HG02981 (cell line): ENCODE data around the gene ELK3.

Experiments
- ATAC-seq: cut with Tn5 transposase; IDR thresholded peaks from one replicate; pipeline ENCODE4 v1.9.1; 2021; ENCODE audit warnings: mild to moderate bottlenecking, moderate library complexity; ENCODE audit not compliant: unreplicated experiment

The ELK3 gene

DNA sequence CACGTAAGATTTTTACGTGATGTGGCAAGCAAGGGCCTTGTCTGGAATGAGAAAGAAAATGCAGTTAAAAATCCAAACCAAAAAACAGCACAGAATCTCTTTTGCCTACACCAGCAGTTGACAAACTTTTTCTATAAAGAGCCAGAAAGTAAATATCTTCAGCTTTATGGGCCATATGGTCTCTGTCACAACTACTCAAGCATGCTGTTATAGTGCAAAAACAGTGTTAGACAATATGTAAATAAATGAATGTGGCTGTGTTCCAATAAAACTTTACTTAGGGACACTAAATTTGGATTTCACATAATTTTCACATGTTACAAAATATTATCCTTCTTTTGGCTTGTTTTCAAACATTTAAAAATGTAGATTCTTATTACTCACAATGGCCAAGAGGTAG, 6.2 kb upstream of the ELK3 start:
- no peak for ATAC-seq

DNA sequence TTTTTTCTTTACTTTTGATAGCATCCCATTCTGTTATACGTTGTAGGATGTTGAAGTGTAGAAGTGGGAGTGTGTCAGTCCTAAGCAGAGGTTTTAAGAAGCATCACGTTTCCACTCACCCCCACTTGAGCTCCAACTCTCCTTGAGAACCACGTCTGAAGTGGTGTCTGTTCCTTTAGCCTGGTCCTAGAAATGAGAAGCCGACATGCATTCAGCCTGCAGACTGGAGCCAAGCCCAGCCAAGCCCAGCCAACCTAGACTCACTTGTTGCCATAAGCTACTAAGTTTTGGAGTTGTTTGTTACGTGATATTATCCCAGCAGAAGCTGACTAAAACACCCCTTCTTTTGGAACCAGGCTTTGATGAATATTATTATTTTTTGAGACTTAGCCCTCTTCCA, 4.4 kb upstream of the ELK3 start:
- no peak for ATAC-seq

DNA sequence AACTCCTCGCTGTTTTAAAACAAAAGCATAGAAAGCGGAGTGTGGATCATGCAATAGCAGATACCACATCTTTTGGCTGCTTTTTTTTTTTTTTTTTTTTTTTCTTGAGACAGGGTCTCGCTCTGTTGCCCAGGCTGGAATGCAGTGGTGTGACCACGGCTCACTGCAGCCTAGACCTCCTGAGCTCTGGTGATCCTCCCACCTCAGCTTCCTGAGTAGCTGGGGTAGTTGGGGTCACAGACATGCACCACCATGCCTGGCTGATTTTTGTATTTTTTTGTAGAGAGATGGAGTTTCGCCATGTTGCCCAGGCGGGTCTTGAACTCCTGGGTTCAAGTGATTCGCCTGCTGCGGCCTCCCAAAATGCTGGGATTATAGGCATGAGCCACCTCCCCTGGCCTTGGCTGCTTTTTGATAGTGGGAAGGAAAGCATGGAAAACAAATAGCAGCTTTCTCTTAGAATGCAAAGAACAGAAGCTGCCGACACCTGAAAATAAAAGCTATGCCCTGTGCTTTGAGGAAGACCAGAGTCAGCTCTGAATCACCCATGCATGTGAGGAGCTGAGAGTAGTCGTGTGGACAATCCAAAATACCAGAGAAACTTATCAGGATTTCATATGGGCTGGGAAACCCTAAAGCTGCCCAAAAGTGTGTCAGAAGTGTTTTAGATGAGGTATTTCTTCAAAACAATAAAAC, 3.6 kb upstream of the ELK3 start:
- ATAC-seq, result no peak

DNA sequence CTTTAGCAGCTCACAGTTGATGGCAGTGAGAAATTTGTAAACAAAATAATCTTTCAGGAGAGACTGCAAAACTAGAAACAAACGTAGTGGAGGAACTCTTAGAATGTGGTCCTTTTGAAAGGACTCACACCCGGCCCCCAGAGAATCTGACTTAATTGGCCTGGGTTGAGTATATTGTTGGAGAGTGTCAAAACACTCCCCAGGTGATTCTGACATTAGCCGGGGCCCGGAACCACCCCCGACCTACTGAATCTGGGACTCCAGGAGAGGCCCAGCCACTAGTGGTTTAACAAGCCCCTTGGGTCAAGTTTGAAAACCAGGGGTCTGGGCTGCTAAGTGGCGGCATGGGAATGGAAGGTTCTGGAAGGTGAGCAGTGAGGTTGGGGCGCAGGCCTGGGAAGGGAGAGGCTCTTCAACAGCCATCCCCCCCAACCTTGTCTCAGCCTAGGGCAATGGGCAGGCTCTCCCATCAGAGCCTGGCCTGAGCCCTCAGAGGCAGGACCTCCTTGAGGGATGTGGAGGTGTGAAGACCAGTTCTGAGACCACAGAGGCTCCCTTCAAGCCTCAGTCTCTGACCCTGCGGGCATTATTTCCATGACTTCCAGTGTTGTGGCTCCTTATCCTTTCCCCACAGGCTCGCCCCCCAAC, 1.1 kb upstream of the ELK3 start:
- no peak for ATAC-seq

DNA sequence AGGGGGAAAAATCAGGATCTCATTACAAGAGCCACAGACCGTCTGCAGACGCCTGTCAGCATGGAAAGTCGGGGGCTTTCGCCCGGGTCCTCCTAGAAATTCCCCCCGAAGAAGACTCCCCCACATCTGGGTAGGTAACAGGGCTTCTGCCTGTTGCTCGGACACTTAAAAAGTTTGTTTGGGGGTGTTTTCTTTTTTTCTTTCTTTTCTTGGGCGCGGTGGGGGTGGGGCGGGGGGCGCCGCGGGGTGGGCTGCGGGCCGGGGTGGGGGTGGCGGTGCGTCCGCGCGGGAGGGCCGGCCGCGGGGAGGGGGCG, 358 bp downstream of the ELK3 start:
- ATAC-seq, result no peak

DNA sequence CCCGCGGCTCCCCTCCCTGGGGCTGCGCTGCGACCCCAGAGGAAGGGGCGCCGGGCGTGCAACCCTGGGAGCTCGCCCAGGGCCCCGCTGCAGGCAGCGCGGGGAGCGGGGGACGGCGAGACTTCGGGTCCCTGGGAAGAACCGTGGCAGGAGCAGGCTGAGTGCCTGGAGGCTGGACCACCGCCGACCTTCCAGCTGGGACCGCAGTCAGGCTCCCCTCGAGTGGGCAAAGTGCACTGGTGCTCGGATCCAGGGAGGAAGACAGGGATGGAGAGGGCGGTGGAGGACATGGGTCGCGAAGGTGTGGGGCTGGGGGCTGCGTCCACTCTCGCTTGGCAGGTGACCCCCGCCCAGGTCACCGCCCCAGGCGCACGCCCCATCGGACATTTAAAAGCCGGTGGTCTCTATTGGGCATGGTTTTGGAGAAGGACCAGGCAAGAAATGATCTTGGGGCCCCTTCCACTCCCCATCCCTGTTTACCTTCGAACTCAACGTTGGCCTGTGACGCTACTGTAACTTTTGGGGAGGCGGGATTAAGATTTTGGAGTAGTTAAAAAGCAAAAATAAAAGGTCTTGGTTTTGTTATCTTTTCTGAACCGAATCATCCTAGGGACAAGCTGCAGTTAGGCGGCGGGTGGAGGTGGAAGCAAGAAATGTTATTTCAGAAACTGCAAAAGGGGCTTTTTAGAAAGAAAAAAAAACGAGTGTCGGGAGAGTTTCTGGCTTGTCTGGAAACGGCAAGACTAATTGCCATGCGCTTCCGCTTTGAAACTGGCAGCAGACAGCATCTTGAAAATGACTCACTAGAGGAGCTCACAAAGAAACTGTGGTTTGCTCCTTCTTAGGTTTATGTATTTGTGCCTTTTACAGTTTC, 1.0 kb downstream of the ELK3 start:
- ATAC-seq, result peak; percentile 84

DNA sequence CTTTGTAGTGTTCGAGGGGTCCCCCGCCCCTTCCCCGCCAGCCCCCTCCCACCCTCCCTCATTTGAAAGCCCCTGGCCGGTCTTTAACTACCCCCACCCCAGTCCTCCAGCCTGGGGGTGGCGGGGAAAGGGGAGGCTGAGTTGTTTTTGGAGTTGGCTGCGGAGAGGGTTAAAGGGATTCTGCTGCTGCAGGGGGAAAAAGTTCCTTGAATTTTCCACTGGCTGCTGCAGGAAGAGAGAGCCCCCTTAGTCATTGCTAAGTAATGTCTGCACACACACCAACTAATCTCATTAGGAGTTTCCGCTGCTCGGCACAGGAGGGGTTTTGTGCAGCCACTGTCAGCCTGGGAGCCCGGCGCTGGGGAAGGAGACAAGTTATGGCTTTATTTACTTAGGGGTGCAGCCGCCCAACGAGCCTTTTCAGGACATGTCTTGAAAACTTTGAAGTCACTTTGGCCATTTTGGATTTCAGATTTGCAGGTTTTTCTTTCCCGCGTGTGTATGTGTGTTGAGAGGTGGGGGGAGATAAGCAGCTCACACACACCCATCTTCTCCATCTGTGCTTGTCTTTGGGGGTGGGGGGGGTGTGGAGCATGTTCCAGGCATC, 1.8 kb downstream of the ELK3 start:
- no peak for ATAC-seq

DNA sequence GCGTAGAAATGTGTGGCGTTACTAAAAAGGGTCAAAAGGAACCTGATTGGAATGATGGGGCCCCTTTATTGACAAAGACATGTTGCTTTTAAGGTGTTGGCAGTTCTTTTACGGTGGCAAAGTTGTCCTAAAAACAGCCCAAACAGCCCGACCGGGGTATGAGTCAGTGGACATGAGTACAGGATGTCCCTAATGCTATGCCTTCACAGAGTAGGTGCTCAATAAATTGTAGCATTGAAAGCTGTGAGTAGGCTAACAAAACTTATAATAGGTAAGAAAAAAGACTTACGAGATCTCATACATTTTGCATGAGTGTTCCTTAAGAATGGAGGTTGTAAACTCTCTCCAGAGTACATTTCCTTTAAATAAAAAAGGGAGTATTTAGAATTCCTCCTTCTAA, 2.6 kb downstream of the ELK3 start:
- no peak for ATAC-seq

DNA sequence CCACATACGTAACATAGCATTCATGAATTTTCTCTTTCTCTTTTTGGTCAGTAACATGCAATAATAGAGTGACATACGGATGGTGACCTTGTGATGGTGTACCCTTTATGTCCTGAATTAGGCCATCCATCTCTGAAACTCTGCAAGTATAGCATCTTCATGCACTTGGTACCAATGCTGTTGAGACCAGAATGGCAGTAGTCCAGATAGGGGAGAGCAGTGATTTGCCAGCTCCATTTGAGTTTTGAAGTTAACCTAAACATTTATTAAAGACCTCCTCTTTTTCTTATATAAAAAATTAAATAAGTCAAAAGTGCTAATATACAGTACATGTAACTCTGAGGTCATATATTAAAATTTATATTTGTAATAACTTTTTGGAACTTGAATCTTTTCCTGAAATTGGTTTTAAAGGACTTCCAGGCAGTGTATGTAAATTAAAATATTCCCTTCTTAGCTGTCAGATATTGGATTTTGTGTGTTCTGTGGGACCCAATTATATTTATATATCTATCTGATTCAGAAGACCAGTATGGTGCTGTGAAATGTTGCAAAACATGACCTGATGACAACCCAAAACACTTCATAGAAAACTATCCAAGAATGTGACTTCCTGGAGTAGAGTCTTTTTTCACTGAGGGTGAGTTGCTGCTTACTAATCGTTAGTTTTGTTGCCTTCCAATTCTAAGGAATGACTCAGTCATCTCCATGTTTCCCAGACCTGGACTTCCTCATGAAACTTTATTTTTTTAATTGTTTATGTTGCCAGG, 3.5 kb downstream of the ELK3 start:
- ATAC-seq, result no peak

DNA sequence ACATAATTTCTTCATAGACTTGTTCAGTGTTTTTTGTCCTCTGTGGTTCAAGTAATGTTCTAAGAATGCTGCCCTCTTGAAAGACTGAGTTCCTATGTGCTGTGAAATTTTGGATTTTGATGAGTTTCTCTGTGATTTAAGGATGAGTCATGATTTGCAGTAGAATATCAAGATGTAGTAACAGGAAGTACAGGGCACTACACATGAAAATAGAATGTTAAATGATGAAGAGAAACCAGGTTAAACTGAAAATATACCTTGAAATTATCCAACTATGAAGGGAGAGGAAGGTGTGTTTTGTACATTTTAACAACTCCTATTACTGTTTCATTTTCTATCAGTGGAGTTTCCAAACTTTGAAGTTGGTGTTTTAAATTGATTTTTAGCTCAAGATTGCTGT, 4.8 kb downstream of the ELK3 start:
- no peak for ATAC-seq

DNA sequence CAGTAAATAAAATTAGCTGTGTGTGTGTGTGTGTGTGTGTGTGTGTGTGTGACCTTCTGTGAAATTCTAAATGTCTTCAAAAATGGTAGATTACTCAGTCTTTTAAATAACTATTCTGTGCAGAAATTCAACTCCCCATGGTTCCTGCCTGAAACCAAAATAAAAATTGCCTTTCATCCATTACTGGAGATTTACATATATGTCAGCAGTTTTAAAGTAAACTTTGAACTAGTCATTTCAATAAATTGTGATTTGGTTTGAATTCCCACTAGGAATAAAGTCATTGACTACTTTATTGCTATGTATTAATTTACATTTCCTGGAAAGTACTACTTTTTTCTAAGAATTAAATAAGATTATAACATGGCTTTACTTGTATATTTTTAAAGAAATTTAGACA, 5.3 kb downstream of the ELK3 start:
- no peak for ATAC-seq

DNA sequence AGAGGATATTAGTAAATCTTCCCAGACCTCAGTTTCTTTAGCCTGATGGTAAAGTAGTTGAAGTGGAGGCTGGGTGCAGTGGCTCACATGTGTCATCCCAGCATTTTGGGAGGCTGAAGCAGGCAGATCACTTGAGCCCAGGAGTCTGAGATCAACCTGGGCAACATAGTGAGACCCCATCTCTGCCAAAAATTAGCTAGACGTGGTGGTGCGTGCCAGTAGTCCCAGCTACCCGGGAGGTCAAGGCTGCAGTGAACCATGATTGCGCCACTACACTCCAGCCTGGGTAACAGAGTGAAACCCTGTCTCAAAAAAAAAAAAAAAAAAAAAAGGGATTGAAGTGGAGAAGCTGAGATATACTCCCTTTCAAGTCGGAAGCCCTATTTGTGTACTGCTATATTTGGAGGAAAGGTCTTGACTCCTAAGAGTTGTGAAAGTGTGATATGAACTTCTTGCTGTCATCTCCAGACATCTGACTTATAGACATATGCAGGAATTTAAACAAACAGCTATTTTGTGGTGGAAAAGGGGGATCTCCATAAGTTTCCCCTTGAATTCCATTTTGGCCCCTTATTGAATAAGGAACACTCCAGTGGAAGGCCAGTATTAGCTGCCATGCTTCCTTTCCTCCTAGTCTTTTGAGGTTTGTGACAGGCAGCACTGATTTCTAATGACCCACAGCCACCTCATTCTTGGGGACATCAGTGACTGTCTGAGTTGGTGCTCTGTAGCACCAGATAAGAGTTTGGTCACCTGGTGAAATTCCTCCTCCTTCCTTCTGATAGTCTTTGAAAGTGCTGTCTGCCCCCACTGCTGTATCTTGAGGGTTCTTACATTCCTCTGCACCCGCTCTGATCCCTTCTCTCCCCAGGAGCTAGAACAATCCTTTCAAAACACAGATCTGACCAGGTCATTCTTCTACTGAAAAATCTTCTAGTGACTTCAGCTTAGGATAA, 7.4 kb downstream of the ELK3 start:
- no peak for ATAC-seq

DNA sequence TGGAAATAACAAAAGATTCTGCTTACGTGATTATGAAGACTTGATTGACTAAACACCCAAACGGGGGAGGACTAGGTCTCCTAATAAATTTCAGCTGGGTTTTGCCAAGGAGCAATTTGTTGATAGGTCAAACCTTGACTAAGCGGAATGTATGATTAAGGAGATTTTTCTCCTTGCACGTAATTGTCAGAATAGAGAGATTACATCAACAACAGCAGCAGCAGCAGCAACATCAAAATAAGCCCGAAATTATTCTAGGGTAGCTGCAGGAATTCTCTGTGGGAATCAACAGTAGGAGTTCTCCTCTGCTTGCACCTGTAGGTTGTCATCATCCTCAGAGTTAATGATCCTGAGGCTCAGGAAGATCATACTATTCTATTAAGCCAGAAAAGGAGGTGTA, 10.2 kb downstream of the ELK3 start:
- ATAC-seq, result no peak

DNA sequence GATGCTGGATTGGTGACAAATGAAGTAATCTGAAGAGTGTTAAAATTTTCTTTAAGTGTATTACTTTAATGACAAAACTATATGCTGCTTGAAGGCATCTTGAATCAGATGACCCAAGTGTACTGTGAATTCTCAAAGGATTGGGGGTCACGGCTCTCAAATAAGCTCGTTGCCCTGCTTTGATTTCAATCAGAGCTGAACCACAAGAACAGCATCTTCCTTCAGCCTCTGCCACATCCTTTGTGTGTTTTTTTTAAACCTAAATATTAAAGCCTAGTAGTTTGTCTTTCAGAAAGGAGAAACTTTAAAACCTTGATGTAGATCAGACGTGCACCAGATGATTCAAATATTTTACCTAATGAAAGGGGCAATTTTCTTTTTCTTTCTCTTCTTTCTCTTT, 11.7 kb downstream of the ELK3 start:
- ATAC-seq, result no peak

DNA sequence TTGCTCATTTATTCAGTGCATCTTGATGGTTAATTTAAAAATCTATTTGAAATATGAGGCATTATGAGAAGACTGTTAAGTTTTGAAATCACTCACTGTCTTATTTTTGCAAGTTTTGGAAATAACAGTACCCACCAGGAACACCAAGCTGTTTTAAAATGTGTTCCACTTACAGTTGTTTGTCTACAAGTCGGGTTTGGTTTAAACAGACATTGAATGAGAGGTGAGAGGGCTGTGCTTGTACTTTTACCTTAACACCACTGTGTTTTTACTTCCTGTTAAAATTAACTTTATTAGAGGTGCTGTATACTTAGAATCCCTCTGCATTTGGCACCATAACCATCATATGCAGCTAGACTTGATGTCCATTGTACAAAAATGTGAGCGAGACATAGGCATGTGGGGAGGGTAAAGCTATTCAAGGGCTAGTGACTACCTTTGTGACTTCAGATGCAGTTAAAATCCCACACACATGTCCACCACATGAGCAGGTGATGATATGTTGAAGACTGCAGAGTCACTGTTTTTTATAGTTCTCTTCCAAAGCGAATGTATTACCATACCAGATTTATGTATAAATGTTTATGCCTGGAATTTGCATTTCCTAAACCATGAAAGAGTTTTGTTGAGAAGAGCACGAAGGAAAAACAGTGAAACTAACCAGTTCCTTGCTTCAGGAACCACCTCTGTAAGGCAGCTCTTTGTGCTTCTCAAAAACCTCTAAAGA, 12.9 kb downstream of the ELK3 start:
- no peak for ATAC-seq

DNA sequence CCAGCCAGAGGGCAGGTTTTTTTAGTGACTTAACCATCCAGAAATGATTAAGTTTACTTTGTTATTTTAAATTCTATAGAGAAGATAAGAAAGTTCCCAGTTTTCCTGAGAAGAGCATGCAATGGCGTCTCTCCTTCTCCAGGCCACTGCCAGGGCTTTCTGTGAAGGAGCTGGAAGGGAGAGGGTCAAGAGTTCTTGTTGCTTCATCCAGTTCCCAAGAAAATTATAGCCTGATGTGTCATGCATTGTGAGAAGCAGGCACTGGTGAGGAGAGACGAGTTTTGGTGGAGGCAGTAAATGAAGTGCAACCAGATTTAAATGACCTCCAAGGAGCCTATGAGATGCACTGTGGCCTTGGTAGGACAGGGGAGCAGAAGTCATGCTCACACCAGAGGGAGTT, 14.2 kb downstream of the ELK3 start:
- ATAC-seq, result no peak

DNA sequence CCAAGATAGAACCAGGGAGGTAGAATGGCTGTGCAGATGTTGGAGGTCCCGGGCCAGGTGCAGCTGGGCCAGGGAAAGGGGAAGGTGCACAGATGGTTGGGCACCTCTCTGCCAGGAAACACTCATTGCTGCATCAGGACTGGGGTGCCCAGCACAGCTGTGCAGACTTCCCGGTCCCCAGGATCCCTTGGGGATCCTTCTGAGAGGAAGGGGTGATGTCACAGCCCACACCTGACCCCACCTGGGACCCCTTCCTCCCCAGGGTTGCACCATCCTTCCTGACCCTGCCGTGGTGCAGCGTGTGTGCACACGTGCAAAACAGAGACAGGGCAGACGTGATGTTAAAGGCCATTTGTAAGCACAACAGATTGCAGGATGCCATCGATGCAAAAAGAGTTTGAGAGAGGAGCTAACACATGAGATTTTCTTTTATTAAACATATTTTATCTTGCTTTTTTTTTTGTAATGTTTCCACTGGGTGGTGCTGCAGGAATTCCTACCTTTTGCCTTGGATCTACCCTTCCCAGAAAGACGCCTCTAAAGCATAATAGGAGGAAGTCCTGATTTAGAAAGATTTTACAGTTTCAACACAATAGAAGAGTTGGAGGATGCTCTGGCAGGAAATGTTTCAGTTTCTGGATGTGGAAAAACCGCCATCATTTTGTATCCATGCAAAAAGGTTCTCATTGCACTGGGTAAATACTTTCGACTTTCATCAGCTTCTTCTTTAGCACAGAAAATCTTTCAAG, 14.8 kb downstream of the ELK3 start:
- ATAC-seq, result no peak

DNA sequence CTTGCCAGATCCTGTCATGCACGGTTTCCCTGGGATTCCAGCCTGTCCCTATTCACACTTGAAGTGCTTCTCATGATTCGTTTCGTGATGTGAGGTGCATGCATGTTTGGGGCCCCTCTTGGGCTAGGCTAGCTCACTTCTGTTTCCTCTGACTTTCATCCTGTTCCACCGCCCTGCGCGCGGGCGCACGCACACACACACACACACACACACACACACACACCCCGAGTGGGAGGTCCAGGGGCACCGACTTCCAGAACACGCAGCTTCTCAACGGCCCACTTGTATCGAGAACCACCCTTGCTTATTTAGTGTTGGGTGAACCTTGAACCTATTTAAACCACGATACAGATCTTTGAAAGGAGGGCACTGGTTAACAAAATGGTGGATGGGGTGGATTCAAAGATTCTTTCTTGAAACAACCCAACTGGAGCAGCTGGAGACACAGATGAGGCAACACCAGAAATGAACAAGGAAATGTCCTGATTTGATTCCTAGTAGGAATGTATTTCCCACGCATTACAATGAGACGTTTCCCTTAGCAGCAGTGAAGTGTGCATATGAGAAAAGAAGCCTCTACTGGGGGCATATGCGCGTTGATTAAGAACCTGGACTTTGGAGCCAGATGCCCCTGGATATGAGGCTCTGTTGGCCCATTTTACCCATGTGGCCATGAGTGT, 16.3 kb downstream of the ELK3 start:
- no peak for ATAC-seq
